Raji (cell line): ENCODE results near the gene UFC1.

ENCODE experiments used
- POLR2A ChIP-seq: IDR thresholded peaks from 2 replicates; pipeline ENCODE4 v1.6.1; 2011; ENCODE audit warnings: low read depth, low read length, control low read depth; ENCODE audit not compliant: insufficient read depth

UFC1 gene

GRCh38 chr1:161153682-161154337 lies at the start of gene UFC1:
Gene UFC1 (plus strand): TSS chr1:161153978. CDS start chr1:161153998, 20 bp downstream.
- TF ChIP-seq POLR2A, result peak; percentile 87

GRCh38 chr1:161106431-161106830 lies 47.3 kb upstream of the UFC1 start:
- no peak for TF ChIP-seq POLR2A

GRCh38 chr1:161111117-161111516 lies 42.7 kb upstream of the UFC1 start:
- TF ChIP-seq POLR2A, result no peak

GRCh38 chr1:161111527-161111926 lies 42.3 kb upstream of the UFC1 start:
- no peak for TF ChIP-seq POLR2A

GRCh38 chr1:161113915-161114314 lies 39.9 kb upstream of the UFC1 start:
- TF ChIP-seq POLR2A, result no peak

GRCh38 chr1:161114556-161114955 lies 39.2 kb upstream of the UFC1 start:
- TF ChIP-seq POLR2A, result no peak

- no peak for TF ChIP-seq POLR2A
Measured at GRCh38 chr1:161115132-161115711, 38.6 kb upstream of the UFC1 start.

GRCh38 chr1:161117759-161118581 lies 35.8 kb upstream of the UFC1 start, which contains the start of the genes NIT1 and PFDN2:
Gene NIT1 (plus strand): TSS chr1:161118105. CDS start chr1:161118177, 72 bp downstream.
Gene PFDN2 (minus strand): TSS chr1:161118037. CDS start chr1:161118026, 11 bp downstream.
- TF ChIP-seq POLR2A, result peak; percentile 95

- no peak for TF ChIP-seq POLR2A
Measured at GRCh38 chr1:161119092-161119903, 34.5 kb upstream of the UFC1 start.

- TF ChIP-seq POLR2A, result no peak
Measured at GRCh38 chr1:161121042-161121650, 32.6 kb upstream of the UFC1 start.

- TF ChIP-seq POLR2A, result no peak
Measured at GRCh38 chr1:161121834-161122233, 31.9 kb upstream of the UFC1 start.

GRCh38 chr1:161122967-161123366 lies 30.8 kb upstream of the UFC1 start:
- no peak for TF ChIP-seq POLR2A

- TF ChIP-seq POLR2A, result no peak
Measured at GRCh38 chr1:161127649-161128048, 26.1 kb upstream of the UFC1 start.

- no peak for TF ChIP-seq POLR2A
Measured at GRCh38 chr1:161128591-161129420, 25.0 kb upstream of the UFC1 start.
